ENCODE measurements around the gene POLR2H. TPM values are rescaled to one million over a fixed set of nuclear protein-coding genes. Genes with fewer than 3 reads are reported as not detected.

POLR2H gene
- total RNA-seq, 4 donors from 2014 or later: 74.4 to 206 (median 146) TPM

GRCh38 chr3:184325269-184325668, 36.2 kb upstream of the POLR2H start:
- H3K9me3 ChIP-seq: no peaks in the 10 kb centered on the region
- no peak for TF ChIP-seq POLR2AphosphoS5 (IDR thresholded peaks at IDR 0.05)
- no peak for TF ChIP-seq EP300 (IDR thresholded peaks at IDR 0.05; ENCODE audit: low read depth)
- TF ChIP-seq, protein P1, sequence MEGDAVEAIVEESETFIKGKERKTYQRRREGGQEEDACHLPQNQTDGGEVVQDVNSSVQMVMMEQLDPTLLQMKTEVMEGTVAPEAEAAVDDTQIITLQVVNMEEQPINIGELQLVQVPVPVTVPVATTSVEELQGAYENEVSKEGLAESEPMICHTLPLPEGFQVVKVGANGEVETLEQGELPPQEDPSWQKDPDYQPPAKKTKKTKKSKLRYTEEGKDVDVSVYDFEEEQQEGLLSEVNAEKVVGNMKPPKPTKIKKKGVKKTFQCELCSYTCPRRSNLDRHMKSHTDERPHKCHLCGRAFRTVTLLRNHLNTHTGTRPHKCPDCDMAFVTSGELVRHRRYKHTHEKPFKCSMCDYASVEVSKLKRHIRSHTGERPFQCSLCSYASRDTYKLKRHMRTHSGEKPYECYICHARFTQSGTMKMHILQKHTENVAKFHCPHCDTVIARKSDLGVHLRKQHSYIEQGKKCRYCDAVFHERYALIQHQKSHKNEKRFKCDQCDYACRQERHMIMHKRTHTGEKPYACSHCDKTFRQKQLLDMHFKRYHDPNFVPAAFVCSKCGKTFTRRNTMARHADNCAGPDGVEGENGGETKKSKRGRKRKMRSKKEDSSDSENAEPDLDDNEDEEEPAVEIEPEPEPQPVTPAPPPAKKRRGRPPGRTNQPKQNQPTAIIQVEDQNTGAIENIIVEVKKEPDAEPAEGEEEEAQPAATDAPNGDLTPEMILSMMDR (IDR thresholded peaks at IDR 0.05): no peak
- no peak for TF ChIP-seq POLR2A (IDR thresholded peaks at IDR 0.05)
- in situ Hi-C loops (cut with MboI; ENCODE audit: low pct_ligation_motif_present in 1 of 4, low pct_unique_long_range_greater_than_20kb in 1 of 4, low sequenced_read_pairs in 3 of 4) (no loop called here), intact Hi-C loops (cut with DNase I; ENCODE audit: low total_unique reads) (no loop called here)
- H3K4me1 ChIP-seq: peaks cover 3 to 5% (median 5%) of the 10 kb centered on the region in 4 donors
- 90 to 100% methylated on average over 1 to 13 of the region's 13 CpGs for WGBS, 2 donors (ENCODE audit: low coverage in 1 of 2)
- no peaks in the 10 kb centered on the region for H3K27me3 ChIP-seq
- H3K27ac ChIP-seq: no peak overlapping the region
- H3K4me3 ChIP-seq: no peak overlapping the region
- H3K36me3 ChIP-seq: peaks cover 1 to 97% (median 54%) of the 10 kb centered on the region in 4 donors
- DNase-seq: no peak

DNA sequence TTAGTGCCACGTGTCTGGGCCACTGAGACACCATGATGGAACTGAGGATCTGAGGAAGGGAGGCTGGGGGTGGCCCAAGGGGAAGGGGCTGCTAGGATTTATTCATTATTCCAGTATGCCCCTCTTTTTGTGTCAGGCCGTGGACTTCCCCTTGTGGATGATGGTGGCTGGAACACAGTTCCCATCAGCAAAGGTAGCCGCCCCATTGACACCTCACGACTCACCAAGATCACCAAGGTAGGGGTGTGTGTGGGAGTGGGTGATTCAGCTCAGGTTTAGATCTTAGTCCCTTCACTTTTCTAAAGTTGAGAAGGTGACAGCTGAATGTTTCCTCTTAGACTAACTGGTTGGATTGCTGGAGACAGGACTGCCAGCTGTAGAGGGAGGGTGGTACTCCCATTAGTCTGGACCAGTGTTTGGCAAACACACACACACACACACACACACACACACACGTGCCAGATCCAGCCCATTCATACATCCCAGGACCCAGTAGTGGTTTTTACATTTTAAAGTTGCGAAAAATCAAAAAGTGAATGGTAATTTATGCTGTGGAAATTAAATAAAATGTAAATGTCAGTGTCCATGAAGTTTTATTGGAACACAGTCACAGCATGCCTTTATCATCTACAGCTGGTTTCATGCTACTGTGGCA, 35.7 kb upstream of the POLR2H start:
- no peaks in the 10 kb centered on the region for H3K4me1 ChIP-seq
- intact Hi-C loops (cut with DNase I; ENCODE audit: low total_unique reads): no loop called here
- H3K4me3 ChIP-seq: no peak overlapping the region
- 80% methylated on average over 6 of the region's 6 CpGs; no CpG with 5 or more reads in 1 of the 2 donors for WGBS, 2 donors (ENCODE audit: low coverage in 1 of 2)
- H3K27ac ChIP-seq: no peak overlapping the region
- TF ChIP-seq POLR2A (IDR thresholded peaks at IDR 0.05) (no peak), EP300 (IDR thresholded peaks at IDR 0.05; ENCODE audit: low read depth) (no peak), POLR2AphosphoS5 (IDR thresholded peaks at IDR 0.05) (no peak)
- TF ChIP-seq, protein P1 (IDR thresholded peaks at IDR 0.05): no peak
- in situ Hi-C loops (cut with MboI; ENCODE audit: low pct_ligation_motif_present in 1 of 4, low pct_unique_long_range_greater_than_20kb in 1 of 4, low sequenced_read_pairs in 3 of 4): no loop called here
- peaks cover 1 to 100% (median 55%) of the 10 kb centered on the region in 4 donors for H3K36me3 ChIP-seq
- no peak for DNase-seq
- H3K9me3 ChIP-seq: no peaks in the 10 kb centered on the region
- no peaks in the 10 kb centered on the region for H3K27me3 ChIP-seq

DNA sequence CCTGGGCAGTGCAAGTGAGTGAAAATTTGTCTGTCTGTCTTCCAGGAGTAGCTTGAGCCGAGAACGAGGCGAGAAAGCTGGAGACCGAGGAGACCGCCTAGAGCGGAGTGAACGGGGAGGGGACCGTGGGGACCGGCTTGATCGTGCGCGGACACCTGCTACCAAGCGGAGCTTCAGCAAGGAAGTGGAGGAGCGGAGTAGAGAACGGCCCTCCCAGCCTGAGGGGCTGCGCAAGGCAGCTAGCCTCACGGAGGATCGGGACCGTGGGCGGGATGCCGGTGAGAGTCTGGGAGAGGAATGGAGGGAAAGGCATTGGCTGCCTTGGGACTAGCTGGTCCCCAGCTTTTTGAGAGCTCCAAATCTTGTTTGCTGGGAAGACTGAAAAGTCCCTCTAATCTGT, 34.3 kb upstream of the POLR2H start:
- DNase-seq: no peak
- H3K4me3 ChIP-seq: no peak overlapping the region
- H3K27ac ChIP-seq: no peak overlapping the region
- 94 to 100% methylated on average over 4 to 21 of the region's 21 CpGs for WGBS, 2 donors (ENCODE audit: low coverage in 1 of 2)
- H3K4me1 ChIP-seq: no peaks in the 10 kb centered on the region
- TF ChIP-seq EP300 (IDR thresholded peaks at IDR 0.05; ENCODE audit: low read depth): no peak
- no peak for TF ChIP-seq POLR2AphosphoS5 (IDR thresholded peaks at IDR 0.05)
- TF ChIP-seq, protein P1 (IDR thresholded peaks at IDR 0.05): no peak
- in situ Hi-C loops (cut with MboI; ENCODE audit: low pct_ligation_motif_present in 1 of 4, low pct_unique_long_range_greater_than_20kb in 1 of 4, low sequenced_read_pairs in 3 of 4) (no loop called here), intact Hi-C loops (cut with DNase I; ENCODE audit: low total_unique reads) (no loop called here)
- no peaks in the 10 kb centered on the region for H3K9me3 ChIP-seq
- H3K36me3 ChIP-seq: peaks cover 0 to 100% (median 52%) of the 10 kb centered on the region in 4 donors
- no peaks in the 10 kb centered on the region for H3K27me3 ChIP-seq

- 39 to 80% methylated on average over 2 to 3 of the region's 3 CpGs for WGBS, 2 donors (ENCODE audit: low coverage in 1 of 2)
- intact Hi-C loops (cut with DNase I; ENCODE audit: low total_unique reads) (no loop called here), in situ Hi-C loops (cut with MboI; ENCODE audit: low pct_ligation_motif_present in 1 of 4, low pct_unique_long_range_greater_than_20kb in 1 of 4, low sequenced_read_pairs in 3 of 4) (no loop called here)
- TF ChIP-seq POLR2A (IDR thresholded peaks at IDR 0.05): no peak
- no peak for TF ChIP-seq POLR2AphosphoS5 (IDR thresholded peaks at IDR 0.05)
- no peak for TF ChIP-seq EP300 (IDR thresholded peaks at IDR 0.05; ENCODE audit: low read depth)
- TF ChIP-seq, protein P1 (IDR thresholded peaks at IDR 0.05): no peak
- Histone ChIP-seq H3K27me3 (no peaks in the 10 kb centered on the region), H3K27ac (no peak overlapping the region), H3K4me1 (no peaks in the 10 kb centered on the region), H3K9me3 (no peaks in the 10 kb centered on the region), H3K36me3 (peaks cover 0 to 95% (median 45%) of the 10 kb centered on the region in 4 donors), H3K4me3 (no peak overlapping the region)
- no peak for DNase-seq
Observed at GRCh38 chr3:184328516-184328915, 33.0 kb upstream of the POLR2H start.

All from transverse colon (tissue), 4 donors.